HG02840 (cell line): ENCODE data around the gene TTC34.

Source experiments
- ATAC-seq: cut with Tn5 transposase; IDR thresholded peaks from one replicate; pipeline ENCODE4 v1.9.1; 2021; ENCODE audit warnings: mild to moderate bottlenecking, moderate library complexity, moderate number of reproducible peaks; ENCODE audit not compliant: unreplicated experiment, low FRiP score

Gene TTC34, protein sequence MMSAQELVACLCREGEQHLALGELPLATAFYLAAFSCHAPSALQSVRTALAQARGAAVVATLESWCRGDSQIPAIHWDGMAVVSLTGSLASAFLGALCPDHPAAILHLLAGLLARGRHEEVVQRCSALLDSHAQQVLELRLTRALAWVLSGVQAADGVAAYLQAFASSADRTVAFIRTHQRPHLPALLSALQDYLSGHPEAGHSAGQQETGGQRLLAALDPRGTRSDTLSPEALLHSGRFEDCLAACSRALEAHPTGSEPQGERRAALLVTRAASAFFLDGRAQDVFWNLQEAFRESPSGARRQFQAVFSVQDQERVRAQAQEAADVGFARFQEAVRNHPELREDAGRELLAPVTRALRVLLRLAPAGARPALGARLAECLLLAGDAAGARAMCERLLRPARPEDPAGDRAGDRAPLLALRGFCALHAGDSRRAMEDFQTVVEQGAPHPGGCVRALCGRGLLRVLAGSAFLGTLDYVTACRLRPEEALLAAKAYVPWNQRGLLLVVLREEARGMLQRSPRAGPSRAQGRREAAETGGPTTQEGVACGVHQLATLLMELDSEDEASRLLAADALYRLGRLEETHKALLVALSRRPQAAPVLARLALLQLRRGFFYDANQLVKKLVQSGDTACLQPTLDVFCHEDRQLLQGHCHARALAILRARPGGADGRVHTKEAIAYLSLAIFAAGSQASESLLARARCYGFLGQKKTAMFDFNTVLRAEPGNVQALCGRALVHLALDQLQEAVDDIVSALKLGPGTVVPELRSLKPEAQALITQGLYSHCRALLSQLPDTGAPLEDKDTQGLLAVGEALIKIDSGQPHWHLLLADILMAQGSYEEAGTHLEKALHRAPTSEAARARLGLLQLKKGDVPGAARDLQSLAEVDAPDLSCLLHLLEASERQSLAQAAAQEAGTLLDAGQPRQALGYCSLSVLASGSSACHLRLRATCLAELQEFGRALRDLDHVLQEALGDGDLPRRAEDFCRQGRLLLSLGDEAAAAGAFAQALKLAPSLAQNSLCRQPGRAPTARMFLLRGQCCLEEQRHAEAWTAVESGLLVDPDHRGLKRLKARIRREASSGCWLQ

DNA sequence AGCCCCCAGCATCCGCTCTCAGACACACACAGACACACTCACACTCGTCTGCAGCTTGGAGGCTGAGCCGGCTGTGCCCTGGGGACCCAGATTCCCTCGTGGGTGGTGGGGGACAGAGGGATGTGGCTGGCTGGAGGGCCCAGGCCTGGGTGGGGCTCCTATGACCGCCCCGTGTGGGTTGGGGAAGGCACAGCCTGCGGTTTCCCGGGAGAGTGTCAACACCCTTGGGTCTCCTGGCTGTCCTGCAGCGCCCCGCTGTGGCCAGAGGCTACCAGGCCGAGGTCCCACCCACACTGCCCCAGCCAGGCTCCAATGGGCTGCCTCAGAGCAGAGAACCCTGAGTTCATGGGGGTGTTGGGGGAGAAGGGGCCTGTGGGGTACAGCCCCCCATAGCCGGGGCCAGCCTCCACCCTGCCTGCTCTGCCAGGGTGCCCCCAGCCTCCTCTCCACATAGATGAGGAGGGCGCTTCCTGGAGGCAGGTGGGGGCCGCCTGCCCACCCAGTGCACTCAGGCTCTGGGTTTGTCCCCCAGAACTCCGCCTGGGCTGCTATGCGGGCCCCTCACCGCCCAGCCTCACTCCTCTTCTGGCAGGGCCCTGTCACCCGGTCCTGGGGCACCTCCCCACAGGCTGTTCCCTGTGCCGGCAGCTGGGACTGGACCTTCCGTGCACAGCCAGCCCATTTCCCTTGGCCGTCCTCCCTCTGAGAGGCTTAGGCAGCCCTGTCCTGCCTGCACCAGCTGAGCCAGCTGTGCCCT, at the start of gene TTC34:
Gene TTC34, minus strand, starts transcription at position 159 of the 757 bp plus-strand sequence. CDS start 866 bp downstream, outside the sequence.
- ATAC-seq = no peak

DNA sequence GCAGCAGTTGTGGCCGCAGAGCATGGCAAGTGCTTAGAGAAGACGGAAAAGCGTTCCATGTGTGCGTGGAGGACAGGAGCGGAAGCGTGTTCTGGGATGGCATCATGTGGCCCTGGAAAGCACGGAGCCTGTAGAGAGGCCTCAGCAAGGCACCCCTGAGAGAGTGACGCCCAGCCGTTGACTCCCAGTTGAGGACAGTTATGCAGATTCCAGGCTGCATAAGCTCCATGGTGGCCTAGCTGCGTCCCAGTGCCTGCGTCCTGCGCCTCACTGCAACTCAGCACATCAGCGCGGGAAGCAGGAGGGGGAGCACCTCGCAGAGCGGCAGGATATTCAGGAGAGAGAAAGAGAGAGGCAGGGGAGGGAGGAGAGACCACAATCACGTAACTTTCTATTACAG, 49.0 kb upstream of the TTC34 start:
- ATAC-seq = no peak

DNA sequence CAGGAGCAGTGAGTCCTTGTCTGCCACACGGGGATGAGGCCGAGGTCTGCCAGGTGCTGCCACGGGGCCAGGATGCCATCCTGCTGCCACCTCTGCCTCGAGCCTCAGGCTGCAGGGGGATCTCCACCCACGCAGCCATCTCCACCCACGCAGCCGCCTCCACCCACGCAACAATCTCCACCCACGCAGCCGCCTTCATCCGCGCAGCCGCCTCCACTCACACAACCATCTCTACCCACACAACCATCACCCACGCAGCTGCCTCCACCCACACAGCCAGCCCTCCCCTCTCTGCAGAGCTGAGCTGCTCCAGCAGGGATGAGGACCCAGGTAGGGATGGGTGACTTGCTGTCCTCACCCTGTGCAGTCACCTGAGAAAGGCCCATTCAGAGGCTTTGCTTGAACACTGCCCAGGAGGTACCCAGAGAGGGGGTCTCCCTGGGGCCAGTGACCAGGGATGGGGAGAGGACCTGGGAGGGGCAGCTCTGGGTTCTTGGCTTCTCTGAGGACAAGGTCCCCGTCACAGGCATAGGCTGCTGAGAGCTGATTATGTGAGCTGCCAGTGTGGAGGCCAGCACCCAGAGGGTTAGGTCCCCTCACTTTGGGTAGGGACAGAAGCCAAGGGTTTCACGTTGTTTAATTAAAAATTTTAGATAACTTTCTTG, 46.6 kb upstream of the TTC34 start:
- ATAC-seq = no peak

- no peak for ATAC-seq
Observed at GRCh38 chr1:2847086-2847985, 45.8 kb upstream of the TTC34 start.

DNA sequence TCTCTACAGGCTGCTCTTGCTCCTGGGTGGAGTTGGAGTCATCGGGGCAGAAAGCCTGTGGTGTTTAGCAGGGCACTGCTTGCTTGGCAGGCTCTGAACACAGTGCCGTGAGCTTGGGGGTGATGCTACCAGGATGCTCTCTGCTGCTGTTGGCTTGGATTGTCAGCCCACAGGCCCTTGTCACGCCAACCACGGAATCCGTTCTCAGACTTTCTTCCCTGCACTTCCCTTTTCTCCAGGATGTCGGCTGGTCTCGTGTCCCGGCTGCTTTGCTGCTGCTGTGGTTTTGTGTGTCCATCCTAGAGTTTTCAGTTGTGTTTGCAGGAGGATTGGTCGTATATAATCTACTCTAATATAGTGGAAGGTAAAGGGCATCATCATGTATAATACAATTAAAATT, 44.4 kb upstream of the TTC34 start:
- ATAC-seq = no peak

- no peak for ATAC-seq
Observed at GRCh38 chr1:2840036-2840809, 38.7 kb upstream of the TTC34 start.

GRCh38 chr1:2837823-2838222, 36.3 kb upstream of the TTC34 start:
- no peak for ATAC-seq

- no peak for ATAC-seq
Observed at GRCh38 chr1:2837316-2837715, 35.8 kb upstream of the TTC34 start.

DNA sequence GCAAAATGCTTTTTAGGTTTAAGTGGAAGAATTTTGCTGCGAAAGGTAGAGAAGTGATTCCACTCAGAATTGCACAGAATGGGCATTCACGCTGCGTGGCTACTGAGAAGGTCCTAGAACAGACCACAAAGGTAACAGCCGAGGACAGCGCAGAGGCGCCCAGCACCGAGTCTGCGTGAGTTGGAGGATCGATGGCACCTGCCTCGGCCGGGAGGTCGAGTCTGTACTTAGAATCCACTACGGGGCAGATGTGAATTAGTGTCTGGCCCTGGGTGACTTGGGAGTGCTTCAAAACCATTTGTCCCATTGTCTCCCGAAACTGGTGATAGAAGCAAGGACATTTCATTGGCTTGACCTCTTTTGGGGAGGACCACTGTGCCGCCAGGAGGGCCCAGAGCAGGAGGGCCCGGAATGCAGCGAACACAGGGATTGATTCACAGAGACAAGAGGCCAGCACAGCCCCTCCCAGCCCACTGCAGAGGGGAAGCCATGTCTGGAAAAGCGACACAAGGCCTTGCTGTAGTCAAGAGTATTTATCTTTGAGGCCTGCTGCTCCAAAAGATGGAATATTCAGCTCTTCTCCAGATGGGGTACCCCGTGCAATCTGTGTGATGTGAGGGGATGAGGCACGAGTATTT, 35.0 kb upstream of the TTC34 start:
- ATAC-seq = no peak

DNA sequence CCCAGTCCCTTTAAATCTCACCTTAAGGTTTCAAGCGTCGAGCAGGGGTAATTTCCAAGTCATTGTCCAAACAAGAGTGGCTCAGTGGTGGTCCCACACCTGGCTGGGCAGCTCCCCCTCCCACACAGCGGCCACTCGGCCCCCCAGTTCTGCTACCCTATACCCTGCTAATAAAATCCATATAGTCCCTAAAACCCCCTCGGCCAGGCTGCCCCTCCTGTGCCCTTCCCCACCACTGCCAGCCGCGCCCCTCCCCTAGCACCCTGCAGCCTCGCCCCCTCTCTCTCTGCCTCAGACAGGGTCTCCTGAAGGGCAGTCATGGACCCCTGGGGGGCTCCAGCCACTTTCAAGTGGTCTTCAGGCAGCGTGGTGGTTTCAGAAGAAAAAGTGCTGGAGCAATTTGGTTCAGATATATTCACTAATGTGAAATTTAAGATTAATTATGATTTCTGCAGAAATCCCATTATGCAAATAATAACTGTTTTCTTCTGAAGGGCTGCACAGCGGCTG, 34.2 kb upstream of the TTC34 start:
- no peak for ATAC-seq

DNA sequence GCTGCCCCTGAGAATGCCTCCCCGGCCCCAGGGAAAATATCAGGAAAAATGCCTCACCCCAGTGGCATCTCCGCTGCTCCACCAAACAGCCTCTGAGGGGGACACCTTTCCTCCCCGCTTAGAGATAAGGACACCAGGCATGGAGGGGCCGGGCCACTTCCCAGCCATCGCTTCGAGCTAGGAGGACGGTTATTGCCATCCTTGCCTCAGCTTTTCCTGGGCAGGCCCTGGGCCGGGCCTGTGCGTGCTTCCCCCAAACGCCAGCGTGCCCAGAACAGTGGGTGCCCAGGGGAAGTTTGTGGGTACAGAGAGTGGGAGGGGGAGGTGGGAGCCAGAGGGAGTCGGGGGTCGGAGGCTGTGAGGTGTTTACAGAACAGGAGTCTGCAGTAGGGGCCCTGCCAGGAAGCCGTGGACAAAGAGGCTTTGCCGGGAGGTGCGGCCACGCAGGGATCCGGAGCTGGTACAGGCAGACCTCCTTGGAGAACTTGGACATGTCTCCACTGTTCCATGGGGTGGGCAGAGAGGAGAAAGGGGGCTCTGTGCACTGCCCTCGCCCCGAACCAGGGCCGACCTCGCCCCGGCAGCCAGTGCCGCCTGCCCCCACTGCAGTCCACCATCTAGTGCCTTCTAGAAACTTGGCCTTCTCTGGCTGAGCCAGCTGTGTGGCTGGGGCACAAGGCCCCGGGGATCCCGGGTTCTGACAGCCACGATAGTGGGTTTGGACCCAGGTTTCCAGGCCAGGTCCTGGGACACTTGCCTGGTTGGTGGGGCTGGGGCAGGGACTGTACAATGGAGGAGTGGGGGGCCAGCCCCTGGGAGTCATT, 33.5 kb upstream of the TTC34 start:
- ATAC-seq = no peak

DNA sequence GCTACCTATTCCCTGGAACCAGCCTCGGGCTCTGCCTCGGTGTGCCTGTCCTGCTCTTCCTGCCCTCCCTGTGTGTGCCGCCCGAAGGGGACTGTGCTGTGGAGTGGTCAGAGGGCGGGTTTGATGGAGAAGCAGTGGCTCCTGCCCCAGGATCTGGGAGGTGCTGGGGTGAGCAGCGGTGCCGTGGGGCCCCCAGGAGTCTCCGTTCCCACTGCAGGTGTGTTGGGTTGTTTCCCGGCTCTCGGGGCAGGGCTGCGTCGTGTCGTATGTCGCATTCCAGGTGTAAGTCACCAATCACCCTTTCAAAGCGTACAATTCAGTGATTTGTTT, 32.6 kb upstream of the TTC34 start:
- no peak for ATAC-seq

DNA sequence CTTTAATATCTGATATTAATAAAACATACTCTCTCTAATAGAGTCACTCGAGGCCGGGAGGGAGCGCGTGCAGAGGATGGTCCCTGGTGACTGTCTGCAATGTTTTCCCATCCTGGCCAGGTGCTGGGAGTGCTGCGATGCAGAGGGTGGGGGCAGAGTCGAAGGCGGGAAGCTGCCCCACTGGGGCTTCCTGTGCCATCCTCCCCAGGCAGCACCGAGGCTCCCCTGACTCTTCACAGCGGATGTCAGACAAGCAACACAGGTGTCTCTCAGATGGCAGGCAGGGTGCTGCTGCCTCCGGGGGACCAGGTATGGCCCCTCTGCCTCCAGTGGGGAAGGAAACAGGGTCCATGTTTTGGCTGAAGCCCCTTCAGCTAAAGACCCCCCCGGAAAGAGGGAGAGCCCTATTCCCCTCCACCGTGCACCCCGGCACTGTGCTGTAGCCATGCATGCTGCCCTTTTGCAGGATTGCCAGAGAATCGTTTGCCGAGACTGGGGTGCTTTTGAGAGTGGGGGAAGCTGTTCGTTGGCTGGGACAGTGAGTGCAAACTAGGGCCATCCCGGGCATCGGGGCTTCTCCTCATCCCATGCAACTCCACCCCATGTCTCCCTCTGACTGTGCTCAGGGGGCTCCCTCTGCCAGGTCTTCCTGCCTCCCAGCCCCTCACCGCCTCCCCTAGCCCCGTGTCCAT, 32.1 kb upstream of the TTC34 start:
- no peak for ATAC-seq

DNA sequence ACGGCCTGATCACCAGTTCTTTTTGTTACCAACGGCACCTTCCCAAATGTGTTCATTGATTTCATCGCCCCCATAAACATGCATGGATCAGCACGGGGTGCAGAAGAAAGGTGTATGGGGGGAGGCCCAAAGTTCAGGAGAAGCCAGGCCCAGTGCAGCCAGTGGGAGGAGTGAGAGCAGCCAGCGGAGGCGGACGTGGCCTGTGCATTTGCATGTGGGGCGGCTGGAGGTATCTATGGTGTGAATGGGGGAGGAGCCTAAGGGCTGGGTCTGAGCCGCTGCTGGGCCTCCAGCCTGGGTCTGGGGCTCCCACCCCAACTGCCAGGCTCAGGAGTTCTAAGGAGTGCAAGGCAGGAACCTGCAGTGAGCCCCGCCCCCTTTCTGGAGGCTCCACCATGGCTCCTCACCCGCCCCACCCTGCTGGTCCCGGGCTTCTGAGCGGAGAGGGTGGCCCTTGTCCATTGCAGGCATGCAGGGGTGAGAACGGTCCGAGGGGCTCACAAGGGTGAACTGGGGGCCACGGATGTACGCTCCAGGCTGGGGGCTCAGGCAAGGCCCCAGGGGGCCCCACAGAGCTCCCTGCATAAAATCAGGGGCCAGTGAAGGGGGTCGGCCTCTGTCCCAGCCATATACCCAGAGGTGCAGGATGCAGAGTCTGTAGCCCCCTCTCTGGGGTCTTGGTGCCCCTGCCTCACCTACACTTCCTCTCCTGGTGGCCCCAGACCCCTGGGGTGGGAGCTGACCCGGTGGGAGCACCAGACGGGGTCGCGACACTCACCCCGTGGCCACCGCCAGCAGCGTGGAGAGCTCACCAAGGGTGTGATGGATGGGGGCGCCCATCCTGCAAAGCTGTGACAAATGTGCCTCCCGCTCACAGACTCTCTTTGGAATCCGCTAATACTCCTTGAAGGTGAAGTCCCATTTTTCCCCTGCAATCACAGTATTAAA, 31.3 kb upstream of the TTC34 start:
- ATAC-seq = no peak

GRCh38 chr1:2831596-2832212, 30.2 kb upstream of the TTC34 start:
- ATAC-seq = no peak
